GM12875 (cell line): ENCODE data around the gene HIVEP2.

Experiments
- H3K4me3 ChIP-seq: one replicate; pipeline ENCODE4 v1.5.1; 2011; ENCODE audit warnings: low read depth, low read length, control low read depth
- CTCF ChIP-seq: IDR thresholded peaks from 2 replicates; pipeline ENCODE4 v1.5.1; 2011; ENCODE audit warnings: low read depth, mild to moderate bottlenecking, control low read depth, inconsistent platforms, low read length, moderate library complexity, borderline replicate concordance; ENCODE audit not compliant: insufficient read depth

Gene HIVEP2

GRCh38 chr6:142773859-142774648 is 170.9 kb downstream of the HIVEP2 start:
- no peak overlapping the region for H3K4me3 ChIP-seq
- TF ChIP-seq CTCF, result no peak

DNA sequence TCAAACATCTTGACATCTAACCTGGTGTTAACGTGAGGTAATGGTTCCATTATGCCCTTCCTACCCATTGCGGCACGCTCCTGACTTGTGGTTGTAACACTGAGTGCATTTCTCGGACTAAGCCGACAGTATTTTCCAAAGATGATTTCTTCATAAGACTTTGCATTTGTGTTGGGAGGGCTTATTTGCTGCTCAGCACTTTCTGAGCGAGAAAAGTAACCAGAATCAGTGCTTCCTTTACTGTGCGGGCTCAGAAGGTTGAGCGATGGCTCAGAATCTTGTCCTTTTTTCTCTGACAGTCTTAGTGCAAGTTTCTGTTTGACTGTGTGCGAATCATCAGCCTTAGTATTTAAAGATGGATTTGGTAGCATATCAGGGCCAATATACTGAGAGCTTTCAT is 171.7 kb downstream of the HIVEP2 start:
- no peak for TF ChIP-seq CTCF
- no peak overlapping the region for H3K4me3 ChIP-seq

- TF ChIP-seq CTCF, result no peak
- no peak overlapping the region for H3K4me3 ChIP-seq
Measured at GRCh38 chr6:142771162-142771561, 173.8 kb downstream of the HIVEP2 start.

DNA sequence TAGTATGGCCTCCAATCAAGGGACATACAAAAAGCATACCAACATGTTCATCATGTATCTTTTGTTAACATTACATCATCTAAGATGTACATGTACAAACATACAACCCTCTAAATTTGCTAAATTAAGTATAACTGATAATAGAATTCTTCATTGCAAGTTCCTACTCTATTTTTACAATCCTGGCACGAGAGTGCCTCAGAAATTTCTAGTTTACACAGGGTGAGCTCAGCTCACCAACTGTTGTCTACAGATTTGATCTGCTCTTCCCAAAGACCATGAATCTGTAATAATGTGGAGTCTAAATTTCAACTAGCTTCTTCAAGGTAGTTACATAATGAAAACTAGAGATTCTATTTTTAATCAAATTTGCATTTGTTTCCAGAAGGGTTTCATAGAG is 179.7 kb downstream of the HIVEP2 start:
- H3K4me3 ChIP-seq, result no peak overlapping the region
- TF ChIP-seq CTCF, result no peak

DNA sequence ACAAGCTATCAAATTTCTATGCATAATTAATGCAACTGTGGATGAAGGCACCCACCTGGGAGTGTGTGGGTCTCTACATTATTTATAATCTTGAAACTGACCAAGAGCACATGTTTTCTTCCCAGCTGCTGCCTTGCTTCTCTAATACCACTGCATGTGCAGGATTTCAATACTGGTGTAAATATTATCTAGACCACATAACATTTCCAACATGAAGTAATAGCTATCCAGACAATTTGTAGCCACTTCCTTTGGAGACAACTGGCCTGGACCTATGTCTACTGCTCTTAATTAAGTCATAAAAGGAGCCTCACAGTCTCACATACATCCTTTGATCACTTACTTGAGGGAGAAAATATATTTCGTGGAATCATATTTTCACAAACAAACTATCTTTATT is 180.7 kb downstream of the HIVEP2 start:
- no peak overlapping the region for H3K4me3 ChIP-seq
- TF ChIP-seq CTCF, result no peak

DNA sequence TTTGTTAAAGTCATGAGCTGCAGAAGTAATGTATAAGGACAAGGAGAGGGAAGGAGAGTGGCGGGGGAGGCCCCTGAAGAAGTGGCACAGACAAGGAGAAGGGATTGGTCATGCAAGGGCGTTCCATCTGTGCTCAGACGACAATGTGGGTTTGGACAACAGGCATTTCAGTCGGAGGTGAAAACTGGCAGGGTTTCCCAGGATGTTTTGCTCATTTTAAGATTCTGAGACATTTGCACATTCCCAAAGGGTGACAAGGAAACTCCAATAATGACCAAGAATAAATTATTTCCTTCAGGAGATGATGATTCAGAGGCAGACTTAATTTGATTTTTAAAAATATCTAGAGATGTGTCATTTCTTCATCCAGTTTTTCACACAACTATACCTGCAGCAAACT is 181.8 kb downstream of the HIVEP2 start:
- no peak overlapping the region for H3K4me3 ChIP-seq
- no peak for TF ChIP-seq CTCF

DNA sequence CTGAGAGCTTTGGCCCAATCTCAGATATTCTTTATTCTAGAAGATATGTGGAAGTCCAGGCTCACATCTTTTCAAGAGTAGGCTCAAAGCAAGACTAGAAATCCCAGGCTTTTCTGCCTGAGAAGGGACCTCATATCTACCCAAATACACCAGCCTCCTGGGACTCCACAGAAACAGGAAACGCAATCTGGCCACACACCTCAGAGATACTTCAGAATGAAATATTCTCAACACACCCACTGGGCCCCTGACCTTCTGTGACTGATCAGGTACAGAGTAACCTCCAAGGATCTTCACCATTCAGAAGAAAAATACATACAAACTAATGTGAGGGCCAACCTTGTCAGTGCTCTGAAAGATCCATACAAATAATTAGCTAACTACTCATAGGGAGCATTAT is 183.2 kb downstream of the HIVEP2 start:
- no peak overlapping the region for H3K4me3 ChIP-seq
- TF ChIP-seq CTCF, result no peak
